ENCODE measurements around the gene RACGAP1.
"Not testable (repeated sequence)": the region's sequence is repeated elsewhere in the genome, so short reads cannot be mapped to it uniquely, and the experiment has no call there.

RACGAP1 gene

DNA sequence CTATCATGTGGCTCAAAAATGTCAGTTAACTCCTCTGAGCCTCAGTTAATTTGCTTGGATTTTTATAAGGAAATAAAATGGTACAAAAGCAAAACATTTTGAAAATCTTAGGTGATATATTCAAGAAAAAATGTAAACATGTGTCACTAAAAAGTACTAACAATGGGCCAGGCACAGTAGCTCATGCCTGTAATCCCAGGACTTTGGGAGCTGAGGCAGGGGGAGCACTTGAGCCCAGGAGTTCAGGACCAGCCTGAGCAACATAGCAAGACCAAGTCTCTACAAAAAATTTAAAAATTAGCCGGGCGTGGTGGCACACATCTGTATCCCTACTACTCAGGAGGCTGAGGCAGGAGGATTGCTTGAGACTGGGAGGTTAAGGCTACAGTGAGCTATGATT, 26.8 kb downstream of the RACGAP1 start:
- no peak overlapping the region for H3K27ac ChIP-seq
- TF ChIP-seq, protein P1, sequence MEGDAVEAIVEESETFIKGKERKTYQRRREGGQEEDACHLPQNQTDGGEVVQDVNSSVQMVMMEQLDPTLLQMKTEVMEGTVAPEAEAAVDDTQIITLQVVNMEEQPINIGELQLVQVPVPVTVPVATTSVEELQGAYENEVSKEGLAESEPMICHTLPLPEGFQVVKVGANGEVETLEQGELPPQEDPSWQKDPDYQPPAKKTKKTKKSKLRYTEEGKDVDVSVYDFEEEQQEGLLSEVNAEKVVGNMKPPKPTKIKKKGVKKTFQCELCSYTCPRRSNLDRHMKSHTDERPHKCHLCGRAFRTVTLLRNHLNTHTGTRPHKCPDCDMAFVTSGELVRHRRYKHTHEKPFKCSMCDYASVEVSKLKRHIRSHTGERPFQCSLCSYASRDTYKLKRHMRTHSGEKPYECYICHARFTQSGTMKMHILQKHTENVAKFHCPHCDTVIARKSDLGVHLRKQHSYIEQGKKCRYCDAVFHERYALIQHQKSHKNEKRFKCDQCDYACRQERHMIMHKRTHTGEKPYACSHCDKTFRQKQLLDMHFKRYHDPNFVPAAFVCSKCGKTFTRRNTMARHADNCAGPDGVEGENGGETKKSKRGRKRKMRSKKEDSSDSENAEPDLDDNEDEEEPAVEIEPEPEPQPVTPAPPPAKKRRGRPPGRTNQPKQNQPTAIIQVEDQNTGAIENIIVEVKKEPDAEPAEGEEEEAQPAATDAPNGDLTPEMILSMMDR (conservative IDR thresholded peaks at IDR 0.05) = no peak

DNA sequence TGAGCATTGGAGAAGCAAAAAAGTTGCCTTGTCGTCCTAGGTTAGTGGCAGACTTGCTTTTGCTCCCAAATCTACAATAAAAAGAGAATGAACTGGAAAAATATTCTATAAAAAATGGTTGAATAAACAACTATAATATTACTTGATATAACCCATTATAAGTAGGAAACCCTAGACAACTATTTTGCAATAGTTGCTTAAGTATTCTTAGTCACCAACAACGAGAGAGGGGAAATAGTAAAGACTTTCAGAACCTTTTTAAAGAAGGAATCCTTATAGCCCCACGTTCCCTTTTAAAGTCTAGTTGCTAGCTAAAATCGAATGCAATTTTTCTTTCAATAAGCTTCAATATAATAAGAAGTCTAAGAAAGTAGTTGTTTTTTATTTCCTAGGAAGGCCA, 35.0 kb downstream of the RACGAP1 start:
- TF ChIP-seq, protein P1 (conservative IDR thresholded peaks at IDR 0.05) = no peak
- no peak overlapping the region for H3K27ac ChIP-seq

DNA sequence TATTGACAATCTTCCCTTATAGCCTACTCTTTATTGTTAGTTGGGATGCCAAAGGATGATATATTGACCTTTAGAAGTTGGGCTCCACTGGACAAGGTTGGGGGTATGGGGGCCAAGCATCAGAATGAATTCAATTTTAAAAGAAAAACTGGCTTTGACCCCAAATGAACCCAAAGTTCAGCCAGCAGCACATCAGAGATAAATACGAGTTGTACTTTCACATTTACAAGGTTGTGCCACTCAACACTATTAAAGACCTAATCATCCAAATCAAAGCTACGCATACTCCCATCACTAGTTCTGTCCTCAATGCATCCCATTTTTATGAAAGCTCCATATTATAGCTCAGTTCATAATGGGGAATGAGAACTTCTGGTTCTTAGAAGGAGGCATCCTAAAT, 35.9 kb downstream of the RACGAP1 start:
- not testable (repeated sequence) for H3K27ac ChIP-seq

DNA sequence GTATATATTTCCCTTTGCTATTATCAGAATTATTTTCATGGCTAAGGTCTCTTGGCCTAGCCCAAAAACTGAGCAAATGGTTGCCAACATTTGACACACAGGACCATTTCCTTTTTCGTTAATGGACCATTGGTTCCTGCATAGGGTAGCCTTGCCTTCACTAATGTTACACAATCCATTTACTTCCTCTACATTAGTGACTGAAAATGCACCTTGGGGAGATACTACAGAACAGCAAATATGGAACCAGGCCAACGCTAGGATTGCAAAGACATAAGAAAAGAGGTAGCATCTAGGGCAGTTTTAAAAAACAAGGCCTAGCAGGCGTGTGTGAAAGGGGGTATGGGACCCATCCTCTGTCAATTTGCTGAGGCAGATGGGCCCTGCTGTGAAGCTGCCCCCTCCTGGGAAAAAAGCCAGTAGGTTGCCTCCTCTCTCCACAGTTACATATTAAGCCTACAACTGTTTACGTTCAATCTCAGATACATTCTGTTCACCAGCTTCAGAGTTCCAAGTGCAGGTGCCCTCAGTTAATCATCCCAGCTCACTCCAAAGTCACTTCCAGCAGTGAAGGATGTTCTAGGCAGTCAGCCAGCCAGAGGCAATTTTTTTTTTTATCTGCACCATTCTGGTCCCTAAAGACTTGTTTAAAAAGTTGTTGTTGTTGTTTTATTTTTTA, 37.5 kb downstream of the RACGAP1 start:
- TF ChIP-seq, protein P1 (conservative IDR thresholded peaks at IDR 0.05) = no peak
- H3K27ac ChIP-seq = no peak overlapping the region

DNA sequence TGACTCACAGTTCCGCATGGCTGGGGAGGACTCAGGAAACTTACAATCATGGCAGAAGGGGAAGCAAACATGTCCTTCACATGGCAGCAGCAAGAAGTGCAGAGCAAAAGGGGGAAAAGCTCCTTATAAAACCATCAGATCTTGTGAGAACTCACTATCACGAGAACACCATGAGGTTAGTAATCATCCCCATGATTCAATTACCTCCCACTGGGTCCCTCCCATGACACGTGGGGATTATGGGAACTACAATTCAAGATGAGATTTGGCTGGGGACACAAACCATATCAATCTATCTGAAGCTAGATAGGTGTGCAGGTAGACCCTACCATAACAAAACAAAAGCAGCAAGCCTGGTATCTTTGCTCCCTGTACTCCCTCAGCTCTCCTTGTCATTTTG, 38.8 kb downstream of the RACGAP1 start:
- not testable (repeated sequence) for H3K27ac ChIP-seq

DNA sequence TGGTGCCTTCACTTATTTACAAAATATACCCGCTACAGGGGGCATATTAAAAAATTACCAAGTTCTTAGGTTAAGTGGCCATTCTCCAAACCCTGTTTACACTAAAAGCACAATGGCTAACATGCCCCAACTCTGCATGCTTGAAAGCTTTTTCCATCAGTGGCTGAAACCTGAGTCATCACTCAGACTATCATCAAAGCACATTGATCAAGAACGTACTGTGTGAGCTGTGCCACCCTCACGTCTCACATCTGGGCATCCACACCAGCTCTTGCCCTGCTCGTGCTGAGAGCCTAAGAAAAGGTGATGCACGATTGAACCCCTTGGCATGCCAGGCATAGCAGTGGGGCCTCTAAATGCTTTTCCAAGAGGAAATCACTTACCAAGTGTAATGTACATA, 39.3 kb downstream of the RACGAP1 start:
- no peak overlapping the region for H3K27ac ChIP-seq

DNA sequence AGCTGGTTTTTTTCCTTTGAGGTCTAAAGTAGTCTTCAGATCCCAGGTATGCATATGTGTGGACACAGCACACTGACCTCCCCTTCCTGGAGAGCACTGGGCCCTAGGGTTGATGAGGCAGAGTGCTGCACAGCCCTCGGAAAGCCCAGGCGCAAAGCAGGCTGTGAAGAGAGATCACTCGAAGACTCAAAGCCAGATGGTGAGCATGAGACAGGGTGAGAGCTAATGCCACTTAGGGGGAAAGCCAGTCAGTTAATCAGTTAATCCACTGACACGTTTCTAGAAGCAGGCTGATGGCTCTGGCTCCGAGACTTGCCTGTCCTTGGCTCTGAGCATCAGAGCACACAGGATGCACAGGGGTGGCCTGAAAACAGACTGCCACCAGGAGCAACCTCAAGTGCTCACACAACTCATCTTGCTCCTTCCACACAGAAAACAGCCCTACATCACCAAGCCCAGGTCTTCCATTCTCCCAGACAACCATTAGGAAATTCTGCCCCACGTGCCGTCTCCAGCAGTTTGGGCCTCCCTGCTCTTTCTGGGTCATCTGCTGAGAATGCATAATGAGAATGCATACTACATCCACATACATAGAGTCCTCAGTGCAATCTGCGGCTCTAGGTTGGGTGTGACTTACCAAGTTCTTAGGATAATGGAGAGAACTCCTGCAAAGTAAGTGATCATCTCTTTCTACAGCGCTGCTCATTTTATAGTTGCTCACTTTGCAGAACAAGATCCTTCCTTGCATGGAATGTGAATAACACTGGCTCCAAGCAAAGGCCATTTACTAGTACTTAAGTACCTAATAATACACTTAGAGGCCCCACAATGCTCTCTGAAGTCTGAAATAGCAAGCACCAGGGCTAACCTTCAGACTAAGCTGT, 40.6 kb downstream of the RACGAP1 start:
- H3K27ac ChIP-seq = no peak overlapping the region

More for the DNA sequence above, 39.3 kb downstream of the RACGAP1 start:
- TF ChIP-seq, protein P1 (conservative IDR thresholded peaks at IDR 0.05) = no peak

DNA sequence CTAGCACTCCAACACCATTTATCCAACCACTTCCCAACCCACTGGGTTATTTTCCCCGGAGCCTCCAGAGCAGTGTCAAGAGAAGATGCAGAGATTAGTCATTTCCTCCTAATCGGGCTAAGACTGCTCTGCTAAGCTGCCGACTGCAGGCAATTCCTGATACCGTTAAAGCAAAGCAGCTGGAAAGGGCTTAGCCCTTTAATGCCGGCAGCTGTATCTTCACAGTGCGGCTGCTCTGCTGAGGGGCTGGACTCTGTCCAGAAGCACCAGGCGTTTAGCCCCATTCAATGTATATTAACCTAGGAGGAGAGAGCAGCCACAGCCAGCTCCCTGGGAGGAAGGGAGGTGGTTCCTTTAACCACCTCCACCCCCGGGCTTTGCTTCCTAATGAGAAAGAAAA, 41.4 kb downstream of the RACGAP1 start:
- TF ChIP-seq, protein P1 (conservative IDR thresholded peaks at IDR 0.05) = no peak
- no peak overlapping the region for H3K27ac ChIP-seq

More for the DNA sequence above, 40.6 kb downstream of the RACGAP1 start:
- TF ChIP-seq, protein P1 (conservative IDR thresholded peaks at IDR 0.05) = no peak
